Activated T-cell treated with anti-CD3 and anti-CD28 coated beads, Interleukin-2, amount 50 U/mL, for 24 hours (primary cell): ENCODE data around the gene DAZL.

ENCODE experiments used
- DNase-seq: peaks from one replicate; pipeline ENCODE4 v3.0.0-alpha.2; 2020
- H3K27ac Mint-ChIP-seq: 2 replicates; pipeline ENCODE4 v1.8.0; 2020; ENCODE audit warnings: mild to moderate bottlenecking, mixed read lengths
- H3K27me3 Mint-ChIP-seq: 2 replicates; pipeline ENCODE4 v1.8.0; 2020; ENCODE audit warnings: mixed read lengths
- H3K36me3 Mint-ChIP-seq: 2 replicates; pipeline ENCODE4 v1.8.0; 2020; ENCODE audit warnings: low read depth, mixed read lengths
- H3K4me1 Mint-ChIP-seq: 2 replicates; pipeline ENCODE4 v1.8.0; 2020; ENCODE audit warnings: low read depth, mixed read lengths
- H3K4me3 Mint-ChIP-seq: 2 replicates; pipeline ENCODE4 v1.8.0; 2020; ENCODE audit warnings: mild to moderate bottlenecking, moderate library complexity, mixed read lengths
- H3K9me3 Mint-ChIP-seq: 2 replicates; pipeline ENCODE4 v1.8.0; 2020; ENCODE audit warnings: mixed read lengths

DAZL gene

DNA sequence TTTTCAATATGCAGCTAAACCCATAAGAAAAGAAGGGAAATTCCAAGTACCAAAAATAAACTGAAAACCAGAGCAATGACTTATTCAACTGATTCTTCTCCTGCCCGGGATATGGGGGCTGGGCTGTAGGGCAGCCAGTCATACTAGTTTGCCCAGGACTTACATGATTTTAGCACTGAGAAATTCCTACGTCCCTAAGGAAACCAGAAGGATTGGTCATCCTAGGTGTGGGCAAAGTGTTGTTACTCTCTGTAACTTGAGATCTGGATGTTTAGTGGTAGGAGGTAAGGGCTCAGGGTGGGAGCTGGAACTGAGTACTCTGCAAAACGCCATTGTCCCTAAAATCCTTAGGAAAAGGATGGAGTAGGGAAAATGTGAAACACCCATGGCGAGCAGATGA, 1.2 kb upstream of the DAZL start:
- Mint-ChIP-seq H3K4me3 (no peak overlapping the region), H3K27ac (no peak overlapping the region), H3K36me3 (no peaks in the 10 kb centered on the region), H3K27me3 (no peaks in the 10 kb centered on the region), H3K9me3 (no peaks in the 10 kb centered on the region), H3K4me1 (peaks cover 11% of the 10 kb centered on the region)
- DNase-seq, result no peak

DNA sequence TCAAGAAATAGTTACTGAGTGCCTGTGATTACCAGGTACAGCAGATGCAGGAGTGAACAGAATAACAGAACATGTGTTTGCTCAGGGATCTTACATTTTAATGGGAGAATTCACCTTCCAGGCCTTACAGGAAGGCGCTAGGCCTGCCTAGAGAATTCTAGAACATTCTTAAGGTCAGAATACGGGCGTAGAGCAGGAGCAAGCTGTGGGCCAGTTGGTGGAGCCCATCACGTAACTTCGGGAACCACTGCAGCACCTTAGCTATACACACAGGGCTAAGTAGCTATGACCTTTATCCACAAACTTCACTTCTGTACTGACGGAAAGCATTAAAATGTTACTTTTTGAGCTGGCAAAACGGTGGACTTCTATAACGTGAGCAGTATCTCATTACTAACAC, 743 bp upstream of the DAZL start:
- Mint-ChIP-seq H3K4me3 (no peak overlapping the region), H3K27ac (no peak overlapping the region), H3K4me1 (peaks cover 14% of the 10 kb centered on the region), H3K36me3 (no peaks in the 10 kb centered on the region), H3K9me3 (no peaks in the 10 kb centered on the region), H3K27me3 (peaks cover 3% of the 10 kb centered on the region)
- DNase-seq, result no peak

DNA sequence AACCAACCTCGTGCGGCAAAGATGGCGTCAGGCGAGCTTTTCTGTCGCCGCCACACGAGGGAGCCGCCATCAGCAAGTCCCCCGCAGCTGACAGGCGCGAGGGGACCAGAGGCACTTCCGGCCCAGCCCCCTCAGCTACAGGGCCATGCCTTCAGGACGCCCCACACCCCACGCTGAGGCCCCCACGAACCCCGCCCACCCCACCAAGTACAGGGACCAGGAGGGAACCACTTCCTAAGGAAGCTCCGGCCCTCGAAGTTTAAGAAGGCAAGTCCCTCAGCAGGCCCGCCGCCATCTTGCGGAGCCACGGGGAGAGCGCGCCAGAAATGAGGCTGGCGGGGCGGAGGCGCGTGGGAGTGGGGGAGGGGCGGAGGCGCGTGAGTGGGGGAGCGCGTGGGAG, 790 bp downstream of the DAZL start:
- DNase-seq, result no peak
- Mint-ChIP-seq H3K4me3 (no peak overlapping the region), H3K27ac (no peak overlapping the region), H3K36me3 (no peaks in the 10 kb centered on the region), H3K27me3 (peaks cover 17% of the 10 kb centered on the region), H3K9me3 (no peaks in the 10 kb centered on the region), H3K4me1 (peaks cover 14% of the 10 kb centered on the region)

DNA sequence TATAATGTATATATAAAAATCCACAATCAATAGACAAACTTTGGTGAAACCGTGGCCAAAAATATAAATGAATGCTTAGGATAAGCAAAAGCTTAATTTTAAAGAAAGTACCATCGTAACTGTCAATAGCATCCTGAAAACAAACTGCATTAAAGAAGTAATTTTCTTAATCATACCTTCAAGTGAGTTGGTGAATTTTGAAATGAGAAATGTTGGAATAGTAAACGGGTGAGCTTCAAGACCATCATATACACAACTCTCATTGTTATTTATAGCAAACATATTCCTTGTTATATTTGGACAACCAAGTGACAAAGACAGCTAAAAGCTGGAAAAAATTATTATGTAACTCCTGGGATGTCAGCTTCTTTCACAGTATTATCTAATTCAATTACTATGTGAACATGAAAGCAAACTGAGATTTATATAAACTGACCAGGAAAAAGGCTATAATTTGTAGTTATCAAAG, 3.7 kb downstream of the DAZL start:
- no peaks in the 10 kb centered on the region for H3K9me3 Mint-ChIP-seq
- no peak overlapping the region for H3K4me3 Mint-ChIP-seq
- no peaks in the 10 kb centered on the region for H3K36me3 Mint-ChIP-seq
- no peak for DNase-seq
- H3K27ac Mint-ChIP-seq, result no peak overlapping the region
- peaks cover 22% of the 10 kb centered on the region for H3K4me1 Mint-ChIP-seq
- H3K27me3 Mint-ChIP-seq, result peaks cover 20% of the 10 kb centered on the region

DNA sequence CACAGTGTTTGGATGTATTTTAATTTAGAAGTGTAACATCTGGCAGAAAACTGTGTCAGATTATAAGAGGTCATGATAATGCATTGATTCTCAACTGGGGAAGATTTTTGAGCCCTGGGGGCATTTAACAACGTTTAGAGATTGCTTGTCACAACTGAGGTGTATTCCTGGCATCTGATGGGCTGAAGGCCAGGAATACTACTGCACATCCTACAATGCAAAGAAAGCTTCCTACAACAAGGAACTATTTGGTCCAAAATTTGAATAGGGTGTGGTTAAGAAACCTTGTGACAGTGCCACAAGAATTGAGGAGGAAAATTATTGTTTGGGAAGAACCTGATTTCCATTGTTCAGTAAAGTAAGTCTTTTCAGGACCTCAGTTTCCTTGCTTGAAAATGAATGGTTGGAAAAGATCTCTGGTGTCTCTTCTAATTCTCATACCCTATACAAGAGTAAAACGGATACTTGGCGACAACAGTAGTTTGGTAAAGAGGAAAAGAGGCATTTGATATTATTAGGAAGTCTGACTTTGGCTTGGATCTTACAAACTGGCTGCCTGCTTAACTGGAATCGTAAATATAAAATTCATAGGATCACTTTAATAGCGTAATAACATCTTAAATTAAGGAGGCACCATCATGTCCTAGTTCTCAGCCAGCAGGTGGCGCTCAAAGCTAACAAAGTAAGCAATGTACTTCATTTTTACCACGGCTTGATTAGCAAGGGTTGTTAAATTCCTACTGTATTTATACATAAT, 4.3 kb downstream of the DAZL start:
- peak; percentile 80 for DNase-seq
- H3K27me3 Mint-ChIP-seq, result peaks cover 20% of the 10 kb centered on the region
- no peak overlapping the region for H3K4me3 Mint-ChIP-seq
- H3K27ac Mint-ChIP-seq, result no peak overlapping the region
- H3K9me3 Mint-ChIP-seq, result no peaks in the 10 kb centered on the region
- H3K36me3 Mint-ChIP-seq, result no peaks in the 10 kb centered on the region
- H3K4me1 Mint-ChIP-seq, result peaks cover 23% of the 10 kb centered on the region

DNA sequence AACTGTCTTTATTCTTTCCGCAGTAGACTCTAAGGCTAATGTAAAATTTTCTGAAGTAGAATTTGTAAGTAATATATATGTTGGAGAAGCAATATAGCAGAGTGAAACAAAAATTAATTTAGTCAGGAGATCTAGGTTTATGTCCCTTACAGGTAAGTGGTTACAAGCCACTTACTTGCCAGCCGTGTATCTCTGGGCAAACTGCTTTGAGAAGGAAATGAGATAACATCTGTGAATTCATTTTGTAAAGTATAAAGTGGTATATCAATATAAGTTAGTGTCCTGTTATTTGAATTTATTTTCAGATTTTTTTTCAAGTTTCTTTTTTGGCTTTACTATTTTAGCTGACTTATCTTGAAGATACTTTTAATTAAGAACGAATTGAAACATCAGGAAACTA, 5.5 kb downstream of the DAZL start:
- no peak for DNase-seq
- H3K4me3 Mint-ChIP-seq, result no peak overlapping the region
- no peaks in the 10 kb centered on the region for H3K36me3 Mint-ChIP-seq
- H3K27ac Mint-ChIP-seq, result no peak overlapping the region
- H3K27me3 Mint-ChIP-seq, result peaks cover 22% of the 10 kb centered on the region
- H3K9me3 Mint-ChIP-seq, result no peaks in the 10 kb centered on the region
- peaks cover 28% of the 10 kb centered on the region for H3K4me1 Mint-ChIP-seq

DNA sequence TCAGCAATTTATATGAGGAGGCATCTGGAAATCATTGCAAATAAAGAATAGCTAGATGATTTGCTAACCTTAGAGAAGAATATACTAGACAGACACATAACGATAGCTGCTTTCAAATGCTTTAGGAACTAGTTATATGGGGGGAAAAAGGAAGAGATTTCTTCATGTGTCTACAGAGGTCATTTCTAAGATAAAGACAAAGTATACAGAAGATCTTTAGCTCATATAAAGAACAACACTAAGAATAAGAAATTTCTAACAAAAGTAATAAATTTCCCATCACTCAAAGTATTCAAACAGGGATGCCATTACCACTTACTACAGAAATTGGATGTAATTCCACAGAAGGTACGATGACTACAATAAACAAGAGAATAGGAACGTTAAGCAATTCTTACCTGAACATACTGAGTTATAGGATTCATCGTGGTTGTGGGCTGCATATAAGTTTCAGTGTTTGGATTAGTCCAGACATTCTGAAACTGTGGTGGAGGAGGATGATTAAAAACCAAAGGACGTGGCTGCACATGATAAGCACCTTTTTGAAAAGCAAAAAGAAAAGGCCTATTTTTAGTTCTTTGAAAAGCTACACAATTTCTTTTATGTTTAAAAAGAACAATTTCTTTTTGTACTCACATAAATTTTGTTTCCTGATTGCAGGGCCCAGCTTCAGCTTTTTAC, 8.7 kb downstream of the DAZL start:
- no peak overlapping the region for H3K4me3 Mint-ChIP-seq
- no peaks in the 10 kb centered on the region for H3K36me3 Mint-ChIP-seq
- no peaks in the 10 kb centered on the region for H3K9me3 Mint-ChIP-seq
- peak overlapping the region; percentile 48 for H3K27ac Mint-ChIP-seq
- no peak for DNase-seq
- peaks cover 30% of the 10 kb centered on the region for H3K27me3 Mint-ChIP-seq
- H3K4me1 Mint-ChIP-seq, result peaks cover 28% of the 10 kb centered on the region

DNA sequence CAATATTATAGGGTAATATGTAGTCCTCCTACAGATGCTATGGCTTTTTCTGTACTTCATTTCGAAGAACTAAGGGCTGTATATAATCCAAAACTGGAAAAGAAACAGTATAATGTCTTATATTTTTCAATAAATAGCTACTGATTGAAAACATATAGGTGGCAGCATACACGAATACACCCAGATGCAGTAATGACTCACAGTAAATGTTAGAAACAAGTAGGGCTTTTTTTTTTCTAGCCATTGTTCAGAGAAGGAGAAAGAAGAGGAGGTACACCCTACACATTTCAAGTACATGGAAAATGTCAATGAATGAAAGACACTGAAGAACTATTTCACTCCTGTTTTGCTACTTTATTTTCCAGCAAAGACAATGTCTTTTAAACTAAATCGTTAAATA, 9.4 kb downstream of the DAZL start:
- Mint-ChIP-seq H3K4me1 (peaks cover 25% of the 10 kb centered on the region), H3K36me3 (no peaks in the 10 kb centered on the region), H3K27me3 (peaks cover 30% of the 10 kb centered on the region), H3K9me3 (no peaks in the 10 kb centered on the region), H3K4me3 (no peak overlapping the region), H3K27ac (peak overlapping the region; percentile 48)
- no peak for DNase-seq

DNA sequence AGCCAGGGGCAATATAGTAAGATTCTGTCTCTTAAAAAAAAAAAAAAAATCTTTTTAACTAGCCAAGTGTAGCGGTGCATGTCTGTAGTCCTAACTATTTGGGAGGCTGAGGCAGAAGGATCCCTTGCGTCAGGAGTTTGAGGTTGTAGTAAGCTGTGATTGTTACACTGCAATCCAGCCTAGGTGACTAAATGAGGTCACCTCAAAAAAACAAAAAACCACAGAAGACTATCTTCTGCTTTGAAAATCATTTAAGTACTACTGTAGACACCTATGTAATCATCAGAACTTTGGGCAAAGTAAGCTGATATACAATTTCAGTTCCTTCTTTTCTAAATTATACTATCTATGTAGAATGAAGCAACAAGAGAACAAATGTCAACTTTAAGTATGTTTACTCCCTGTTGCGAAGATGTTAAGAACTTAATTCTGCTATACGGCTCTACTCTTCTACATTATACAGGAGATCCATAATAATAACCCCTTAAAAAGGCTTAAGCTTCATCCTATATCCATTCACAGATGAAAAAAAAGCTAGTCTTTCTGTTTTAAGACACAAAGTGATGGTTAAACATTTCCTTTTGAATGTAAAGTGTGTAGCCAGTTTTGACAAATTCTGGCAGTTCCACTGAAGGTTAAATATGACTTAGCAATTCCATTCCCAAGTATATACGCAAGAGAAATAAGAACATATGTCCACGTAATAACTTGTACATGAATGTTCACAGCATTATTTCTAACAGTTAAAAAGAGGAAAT, 15.2 kb downstream of the DAZL start:
- Mint-ChIP-seq H3K4me1 (peaks cover 19% of the 10 kb centered on the region), H3K4me3 (no peak overlapping the region), H3K36me3 (no peaks in the 10 kb centered on the region), H3K27ac (no peak overlapping the region), H3K9me3 (no peaks in the 10 kb centered on the region), H3K27me3 (peaks cover 17% of the 10 kb centered on the region)
- DNase-seq, result no peak

DNA sequence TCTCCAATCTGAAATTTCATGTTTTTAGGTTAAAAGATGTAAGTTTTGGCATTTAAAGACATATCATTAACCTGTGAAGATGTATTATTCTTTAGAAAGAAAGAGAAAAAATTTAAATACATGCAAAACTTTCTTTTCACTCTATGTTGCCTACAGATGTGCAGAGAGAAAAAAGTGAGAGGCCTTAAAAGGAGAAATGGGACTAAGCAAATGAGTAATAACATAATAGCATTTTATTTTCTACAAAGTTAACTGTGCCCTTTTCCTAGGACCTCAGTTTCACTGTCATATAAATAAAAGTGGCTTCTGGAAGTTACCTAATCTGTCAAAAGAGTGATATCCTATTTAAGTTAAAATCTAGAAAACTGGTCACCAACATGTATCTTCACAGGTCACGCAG, 16.1 kb downstream of the DAZL start:
- Mint-ChIP-seq H3K27ac (no peak overlapping the region), H3K4me3 (no peak overlapping the region), H3K4me1 (peaks cover 19% of the 10 kb centered on the region), H3K9me3 (no peaks in the 10 kb centered on the region), H3K27me3 (peaks cover 11% of the 10 kb centered on the region), H3K36me3 (no peaks in the 10 kb centered on the region)
- no peak for DNase-seq

DNA sequence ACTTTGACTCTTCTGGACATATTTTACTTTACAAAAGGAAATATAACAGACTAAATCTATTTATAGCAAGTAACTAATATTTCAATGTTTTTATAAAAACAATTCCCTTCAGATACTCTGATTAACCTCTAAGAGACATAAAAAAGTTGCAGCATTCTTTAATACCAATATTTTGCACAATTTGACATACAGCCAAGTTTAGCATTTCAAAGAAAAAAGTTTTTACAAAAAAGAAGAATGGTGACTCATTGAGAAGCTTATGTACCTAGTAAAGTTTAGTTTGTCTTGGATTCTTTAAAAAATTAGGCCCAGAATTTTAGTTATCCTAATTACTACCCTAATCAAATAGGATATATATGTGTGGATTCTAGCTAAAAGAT, 17.6 kb downstream of the DAZL start:
- Mint-ChIP-seq H3K9me3 (no peaks in the 10 kb centered on the region), H3K27me3 (peaks cover 7% of the 10 kb centered on the region), H3K36me3 (no peaks in the 10 kb centered on the region), H3K4me3 (no peak overlapping the region), H3K27ac (no peak overlapping the region), H3K4me1 (peaks cover 19% of the 10 kb centered on the region)
- DNase-seq, result no peak

DNA sequence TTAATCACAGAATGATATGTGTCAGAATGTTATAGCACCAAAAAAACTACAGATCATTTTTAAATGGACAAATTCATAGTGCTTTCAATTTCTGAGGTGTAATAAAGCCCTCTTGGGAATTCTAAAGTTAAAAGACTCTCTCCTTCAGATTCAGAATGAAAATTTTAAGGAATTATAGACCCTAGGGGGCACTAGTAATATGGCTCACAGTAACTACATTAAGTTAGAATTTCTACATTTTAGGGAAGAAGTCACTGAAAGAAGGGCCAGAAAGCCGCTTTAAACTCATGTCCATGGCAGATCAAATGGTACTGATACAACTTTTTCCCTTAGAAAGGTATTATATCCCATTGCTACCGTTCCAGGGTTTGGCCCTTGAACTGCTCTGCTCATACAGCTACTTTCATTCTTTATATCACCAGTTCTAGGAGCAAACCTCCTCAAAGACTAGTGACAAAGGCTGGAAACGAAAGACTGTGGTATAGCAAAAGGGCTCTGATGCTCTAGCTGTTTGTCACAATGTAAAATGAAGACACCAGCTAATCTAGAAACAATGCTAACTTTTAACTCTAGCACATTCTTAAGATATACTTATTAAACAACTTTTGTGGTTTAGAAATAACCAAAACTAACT, 18.1 kb downstream of the DAZL start:
- H3K9me3 Mint-ChIP-seq, result no peaks in the 10 kb centered on the region
- H3K4me3 Mint-ChIP-seq, result no peak overlapping the region
- H3K27me3 Mint-ChIP-seq, result peaks cover 7% of the 10 kb centered on the region
- H3K4me1 Mint-ChIP-seq, result peaks cover 23% of the 10 kb centered on the region
- H3K36me3 Mint-ChIP-seq, result no peaks in the 10 kb centered on the region
- H3K27ac Mint-ChIP-seq, result no peak overlapping the region
- DNase-seq, result no peak

DNA sequence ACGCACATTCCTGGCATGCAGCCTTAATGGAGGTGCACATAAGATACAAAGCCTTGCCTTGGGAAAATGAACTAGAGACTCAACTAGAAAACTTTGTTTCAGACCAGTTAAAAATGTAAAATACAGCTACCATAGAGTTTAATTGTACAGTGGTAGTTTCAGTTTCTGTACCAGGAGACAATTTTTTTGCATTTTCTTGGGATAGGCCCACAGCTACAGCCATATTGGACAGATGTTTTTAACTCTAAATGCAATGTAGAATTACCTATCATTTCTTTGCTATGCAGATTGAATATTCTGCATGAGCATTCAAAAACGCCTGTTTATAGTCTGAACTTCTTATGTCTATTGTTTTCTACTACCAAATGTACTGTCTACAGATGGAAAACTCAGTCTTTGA, 20.3 kb downstream of the DAZL start:
- no peak overlapping the region for H3K4me3 Mint-ChIP-seq
- H3K9me3 Mint-ChIP-seq, result no peaks in the 10 kb centered on the region

DNA sequence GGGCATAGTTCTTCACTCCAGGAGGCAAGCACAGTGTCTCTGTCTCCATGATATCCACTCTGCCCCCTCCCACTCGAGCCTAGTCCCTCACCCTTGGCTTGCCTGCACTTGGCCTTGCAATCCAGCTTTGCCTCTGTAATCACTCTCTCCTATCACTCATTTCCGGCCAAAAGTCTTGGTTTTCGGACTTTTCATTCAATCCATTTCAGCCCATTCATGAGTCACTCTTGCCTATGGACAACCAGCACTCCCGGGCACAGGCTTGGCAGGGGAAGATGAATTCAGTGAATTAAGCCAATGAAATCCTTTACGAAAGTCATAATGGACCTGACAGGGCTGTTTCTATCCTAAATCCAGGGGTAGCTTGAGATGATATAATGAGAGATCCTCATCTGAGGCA, 21.7 kb downstream of the DAZL start:
- DNase-seq, result no peak
- no peak overlapping the region for H3K4me3 Mint-ChIP-seq
- H3K27ac Mint-ChIP-seq, result no peak overlapping the region
- H3K36me3 Mint-ChIP-seq, result no peaks in the 10 kb centered on the region
- peaks cover 11% of the 10 kb centered on the region for H3K4me1 Mint-ChIP-seq
- H3K27me3 Mint-ChIP-seq, result no peaks in the 10 kb centered on the region
- H3K9me3 Mint-ChIP-seq, result no peaks in the 10 kb centered on the region

More for the DNA sequence above, 20.3 kb downstream of the DAZL start:
- Mint-ChIP-seq H3K27ac (no peak overlapping the region), H3K4me1 (peaks cover 17% of the 10 kb centered on the region), H3K36me3 (no peaks in the 10 kb centered on the region), H3K27me3 (no peaks in the 10 kb centered on the region)
- DNase-seq, result no peak
